Lower lobe of right lung (tissue), 2 donors: ENCODE data around the gene AKT3. TPM values are rescaled to one million over a fixed set of nuclear protein-coding genes. Genes with fewer than 3 reads are reported as not detected.

Source experiments
- ATAC-seq, 2 donors: fragments of 200-7000 bp; cut with Tn5 transposase; one replicate each; pipeline ENCODE4 v1.9.1; 2020 to 2022; ENCODE audit warnings: mild to moderate bottlenecking in 2 of 2, moderate library complexity in 2 of 2
- DNase-seq: peaks from one replicate; pipeline ENCODE4 v3.0.0-alpha.2; 2020
- H3K27ac ChIP-seq: fragments of 200-600 bp; one replicate; pipeline ENCODE4 v1.8.0; 2022
- H3K27me3 ChIP-seq: fragments of 200-600 bp; one replicate; pipeline ENCODE4 v1.8.0; 2022; ENCODE audit warnings: low read depth
- H3K36me3 ChIP-seq: fragments of 200-600 bp; one replicate; pipeline ENCODE4 v1.8.0; 2022; ENCODE audit warnings: mild to moderate bottlenecking
- H3K4me1 ChIP-seq: fragments of 200-600 bp; one replicate; pipeline ENCODE4 v1.8.0; 2022
- H3K4me3 ChIP-seq: fragments of 200-600 bp; one replicate; pipeline ENCODE4 v1.8.0; 2022; ENCODE audit warnings: mild to moderate bottlenecking
- H3K9me3 ChIP-seq: fragments of 200-600 bp; one replicate; pipeline ENCODE4 v1.8.0; 2022
- intact Hi-C: fragments of 100-400 bp; cut with DNase I; formaldehyde crosslinking; loops from one replicate; pipeline ENCODE4 v1.11.0; 2022
- total RNA-seq: library from RNA; stranded (reverse); fragmentation: NEBNext Ultra II Directional; extraction: Animal tissue kit (Norgen Biotek cat#: 25700); gene quantifications from one replicate; pipeline ENCODE4 v1.2.1, GENCODE V29; 2021
- TF ChIP-seq, protein P1 (sequence below): fragments of 200-600 bp; IDR thresholded peaks from one replicate; pipeline ENCODE4 v1.8.0; 2022; ENCODE audit warnings: antibody characterized with exemption, mild to moderate bottlenecking
- donor health status: DM: no; HTN: yes; CAD: no; lungs with severe emphysema.

Gene AKT3
- total RNA-seq, 1 donor from 2014 or later, result 52.5 TPM

DNA sequence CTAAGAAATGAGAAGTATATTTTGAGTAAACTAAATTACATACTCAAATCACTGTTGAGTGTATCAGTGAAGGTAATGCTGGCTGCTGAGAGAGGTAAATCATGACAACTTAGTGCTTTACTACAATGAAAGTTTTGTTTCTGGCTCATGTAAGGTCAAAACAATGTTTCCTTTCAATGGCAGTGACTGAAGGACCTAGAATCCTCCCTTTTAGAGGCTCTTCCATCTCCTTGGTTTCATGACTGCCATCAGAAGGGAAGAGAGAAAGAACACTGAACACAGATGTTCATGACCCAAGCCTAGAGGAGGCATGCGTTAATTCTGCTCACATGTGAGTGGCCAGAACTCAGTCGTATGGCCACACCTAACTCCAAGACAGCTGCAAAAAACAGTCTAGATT lies 130.6 kb downstream of the AKT3 start:
- no peak for DNase-seq
- TF ChIP-seq, protein P1, sequence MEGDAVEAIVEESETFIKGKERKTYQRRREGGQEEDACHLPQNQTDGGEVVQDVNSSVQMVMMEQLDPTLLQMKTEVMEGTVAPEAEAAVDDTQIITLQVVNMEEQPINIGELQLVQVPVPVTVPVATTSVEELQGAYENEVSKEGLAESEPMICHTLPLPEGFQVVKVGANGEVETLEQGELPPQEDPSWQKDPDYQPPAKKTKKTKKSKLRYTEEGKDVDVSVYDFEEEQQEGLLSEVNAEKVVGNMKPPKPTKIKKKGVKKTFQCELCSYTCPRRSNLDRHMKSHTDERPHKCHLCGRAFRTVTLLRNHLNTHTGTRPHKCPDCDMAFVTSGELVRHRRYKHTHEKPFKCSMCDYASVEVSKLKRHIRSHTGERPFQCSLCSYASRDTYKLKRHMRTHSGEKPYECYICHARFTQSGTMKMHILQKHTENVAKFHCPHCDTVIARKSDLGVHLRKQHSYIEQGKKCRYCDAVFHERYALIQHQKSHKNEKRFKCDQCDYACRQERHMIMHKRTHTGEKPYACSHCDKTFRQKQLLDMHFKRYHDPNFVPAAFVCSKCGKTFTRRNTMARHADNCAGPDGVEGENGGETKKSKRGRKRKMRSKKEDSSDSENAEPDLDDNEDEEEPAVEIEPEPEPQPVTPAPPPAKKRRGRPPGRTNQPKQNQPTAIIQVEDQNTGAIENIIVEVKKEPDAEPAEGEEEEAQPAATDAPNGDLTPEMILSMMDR, result no peak
- intact Hi-C loops, result no loop called here
- ATAC-seq, result no peak
- Histone ChIP-seq H3K4me3 (no peak overlapping the region), H3K27me3 (no peaks in the 10 kb centered on the region), H3K27ac (no peak overlapping the region), H3K4me1 (peaks cover 11% of the 10 kb centered on the region), H3K9me3 (no peaks in the 10 kb centered on the region), H3K36me3 (no peaks in the 10 kb centered on the region)

DNA sequence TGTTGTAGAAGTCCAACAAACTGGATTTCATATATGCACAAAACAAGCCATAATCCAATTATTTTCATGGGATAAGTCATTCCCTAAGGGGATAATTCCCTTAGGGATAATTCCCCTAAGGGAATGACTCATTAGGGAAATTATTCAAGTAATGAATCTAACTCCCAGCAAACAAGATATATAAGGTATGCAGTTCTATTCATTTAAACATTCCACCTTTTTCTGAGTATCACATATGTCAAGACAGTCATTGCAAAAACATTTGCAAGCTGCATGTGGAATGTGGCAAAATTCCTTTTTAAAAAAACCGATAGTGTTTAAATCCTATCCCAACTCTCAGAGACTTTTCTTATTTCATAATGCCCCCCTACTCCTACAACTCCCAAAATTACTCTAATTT lies 131.2 kb downstream of the AKT3 start:
- no peak for DNase-seq
- no peak for ATAC-seq
- TF ChIP-seq, protein P1, result no peak

GRCh38 chr1:243718022-243718421 lies 132.0 kb downstream of the AKT3 start:
- intact Hi-C loops, result no loop called here

More for the DNA sequence above, 131.2 kb downstream of the AKT3 start:
- intact Hi-C loops, result no loop called here
- Histone ChIP-seq H3K36me3 (no peaks in the 10 kb centered on the region), H3K9me3 (no peaks in the 10 kb centered on the region), H3K4me3 (no peak overlapping the region), H3K27me3 (no peaks in the 10 kb centered on the region), H3K4me1 (peaks cover 11% of the 10 kb centered on the region), H3K27ac (no peak overlapping the region)

DNA sequence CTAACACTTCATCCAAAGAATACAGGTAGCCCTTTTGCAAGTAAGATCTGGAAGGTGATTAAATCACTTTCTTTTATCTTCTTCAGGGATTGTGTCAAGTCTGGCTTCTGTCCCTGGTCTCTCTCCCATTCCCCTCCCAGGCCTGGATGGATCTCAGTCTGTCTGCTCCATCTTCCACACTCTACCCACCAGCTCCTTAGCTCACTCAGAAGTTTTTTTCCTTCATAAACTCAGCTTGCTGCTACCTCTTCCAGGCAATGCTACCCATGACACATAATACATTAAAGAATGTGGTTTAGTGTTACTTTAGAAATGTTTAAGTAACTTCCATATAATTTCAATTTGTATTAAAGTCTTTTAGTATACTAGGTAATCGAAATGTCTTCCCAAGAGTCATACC lies 133.1 kb downstream of the AKT3 start:
- H3K9me3 ChIP-seq, result no peaks in the 10 kb centered on the region

More at GRCh38 chr1:243718022-243718421, 132.0 kb downstream of the AKT3 start:
- H3K27ac ChIP-seq, result no peak overlapping the region
- DNase-seq (no peak), ATAC-seq (no peak)
- peaks cover 11% of the 10 kb centered on the region for H3K4me1 ChIP-seq
- H3K9me3 ChIP-seq, result no peaks in the 10 kb centered on the region
- no peak overlapping the region for H3K4me3 ChIP-seq
- H3K27me3 ChIP-seq, result no peaks in the 10 kb centered on the region
- H3K36me3 ChIP-seq, result no peaks in the 10 kb centered on the region
- TF ChIP-seq, protein P1, result no peak

DNA sequence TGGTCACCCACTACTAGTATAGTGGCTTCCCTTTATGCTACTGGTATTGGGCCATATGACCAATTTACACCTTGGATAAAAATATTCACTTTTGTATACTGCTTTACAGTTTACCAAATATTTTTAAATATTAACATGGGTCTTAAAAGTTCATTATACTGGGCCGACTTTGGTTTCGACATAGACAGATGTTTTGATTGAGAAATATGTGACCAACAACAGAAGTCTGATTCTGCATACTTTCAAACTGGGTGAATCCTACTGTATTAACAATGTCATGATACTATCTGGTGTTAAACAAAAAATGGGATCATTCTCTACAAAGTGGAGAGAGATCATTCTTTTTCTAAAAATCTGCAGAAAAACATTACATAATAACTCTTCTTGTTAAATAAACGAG lies 134.8 kb downstream of the AKT3 start:
- TF ChIP-seq, protein P1, result no peak
- H3K9me3 ChIP-seq, result no peaks in the 10 kb centered on the region
- peaks cover 11% of the 10 kb centered on the region for H3K4me1 ChIP-seq
- DNase-seq, result no peak
- H3K27ac ChIP-seq, result no peak overlapping the region
- intact Hi-C loops, result no loop called here
- H3K27me3 ChIP-seq, result no peaks in the 10 kb centered on the region
- no peak for ATAC-seq
- no peak overlapping the region for H3K4me3 ChIP-seq
- no peaks in the 10 kb centered on the region for H3K36me3 ChIP-seq

More for the DNA sequence above, 133.1 kb downstream of the AKT3 start:
- ATAC-seq (no peak), DNase-seq (no peak)
- Histone ChIP-seq H3K27me3 (no peaks in the 10 kb centered on the region), H3K27ac (no peak overlapping the region), H3K4me1 (peaks cover 11% of the 10 kb centered on the region), H3K36me3 (no peaks in the 10 kb centered on the region), H3K4me3 (no peak overlapping the region)
- TF ChIP-seq, protein P1, result no peak
- intact Hi-C loops, result no loop called here
